Measurements from ENCODE around the gene DDX42. TPM values are rescaled to one million over a fixed set of nuclear protein-coding genes. Genes with fewer than 3 reads are reported as not detected.

Gene DDX42
- total RNA-seq, 1 experiment from 2014 or later, result 60.2 TPM

DNA sequence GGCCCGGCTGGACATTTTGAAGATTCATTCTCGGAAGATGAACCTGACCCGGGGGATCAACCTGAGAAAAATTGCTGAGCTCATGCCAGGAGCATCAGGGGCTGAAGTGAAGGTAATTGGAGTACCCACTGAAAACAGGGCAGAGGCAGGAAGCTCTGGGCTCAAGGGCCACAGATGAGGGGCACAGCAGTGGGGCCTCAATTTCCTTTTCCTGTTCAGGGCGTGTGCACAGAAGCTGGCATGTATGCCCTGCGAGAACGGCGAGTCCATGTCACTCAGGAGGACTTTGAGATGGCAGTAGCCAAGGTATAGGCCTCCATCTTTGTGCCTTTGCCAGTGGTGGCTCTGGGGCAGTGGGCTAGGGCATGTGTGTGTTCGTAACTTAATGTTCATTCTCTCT is 57.5 kb downstream of the DDX42 start:
- DNase-seq (ENCODE audit: low read depth, low spot score), result no peak
- in situ Hi-C loops (cut with HindIII; ENCODE audit: low pct_unique_long_range_greater_than_20kb, low sequenced_read_pairs), result no loop called here

DNA sequence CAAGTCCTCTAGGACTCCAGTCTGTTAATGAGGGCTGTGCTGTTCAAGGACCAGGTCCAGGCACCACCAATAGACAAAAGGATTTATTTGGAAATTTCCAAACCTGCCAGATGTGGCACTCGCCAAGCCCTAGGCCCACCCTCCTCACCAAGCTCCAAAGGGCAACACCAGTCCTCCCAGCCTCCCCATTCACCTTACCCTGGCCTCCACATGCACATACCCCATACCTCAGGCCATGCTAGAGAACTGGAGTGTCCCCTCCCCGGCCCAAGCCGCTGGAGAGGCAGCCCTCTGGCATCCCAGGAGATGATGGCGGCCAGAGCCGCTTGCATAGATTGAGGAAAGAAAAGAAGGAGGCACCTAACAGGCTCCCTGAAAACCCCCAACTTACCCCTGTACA is 58.0 kb downstream of the DDX42 start:
- in situ Hi-C loops (cut with HindIII; ENCODE audit: low pct_unique_long_range_greater_than_20kb, low sequenced_read_pairs), result no loop called here
- DNase-seq (ENCODE audit: low read depth, low spot score), result no peak

DNA sequence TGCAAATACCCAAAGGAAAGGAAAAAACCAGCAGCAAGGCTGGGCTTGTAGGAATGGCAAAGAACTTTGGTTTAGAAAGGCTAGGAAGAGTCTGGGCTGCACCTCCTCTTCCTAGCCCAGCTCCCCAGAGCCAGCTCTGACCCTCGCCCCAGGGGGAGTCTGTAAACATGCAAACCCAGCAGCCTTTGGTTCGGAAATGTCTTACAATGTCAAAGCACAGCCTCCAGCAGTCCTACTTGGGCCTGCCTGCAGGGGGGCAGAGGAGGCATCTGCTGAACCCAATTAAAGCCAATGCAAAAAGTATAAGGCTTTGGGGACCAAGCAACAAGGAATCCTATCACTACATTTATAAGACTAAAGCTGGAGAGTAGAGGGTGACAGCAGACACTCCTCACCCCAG is 58.5 kb downstream of the DDX42 start:
- in situ Hi-C loops (cut with HindIII; ENCODE audit: low pct_unique_long_range_greater_than_20kb, low sequenced_read_pairs), result no loop called here
- DNase-seq (ENCODE audit: low read depth, low spot score), result no peak

DNA sequence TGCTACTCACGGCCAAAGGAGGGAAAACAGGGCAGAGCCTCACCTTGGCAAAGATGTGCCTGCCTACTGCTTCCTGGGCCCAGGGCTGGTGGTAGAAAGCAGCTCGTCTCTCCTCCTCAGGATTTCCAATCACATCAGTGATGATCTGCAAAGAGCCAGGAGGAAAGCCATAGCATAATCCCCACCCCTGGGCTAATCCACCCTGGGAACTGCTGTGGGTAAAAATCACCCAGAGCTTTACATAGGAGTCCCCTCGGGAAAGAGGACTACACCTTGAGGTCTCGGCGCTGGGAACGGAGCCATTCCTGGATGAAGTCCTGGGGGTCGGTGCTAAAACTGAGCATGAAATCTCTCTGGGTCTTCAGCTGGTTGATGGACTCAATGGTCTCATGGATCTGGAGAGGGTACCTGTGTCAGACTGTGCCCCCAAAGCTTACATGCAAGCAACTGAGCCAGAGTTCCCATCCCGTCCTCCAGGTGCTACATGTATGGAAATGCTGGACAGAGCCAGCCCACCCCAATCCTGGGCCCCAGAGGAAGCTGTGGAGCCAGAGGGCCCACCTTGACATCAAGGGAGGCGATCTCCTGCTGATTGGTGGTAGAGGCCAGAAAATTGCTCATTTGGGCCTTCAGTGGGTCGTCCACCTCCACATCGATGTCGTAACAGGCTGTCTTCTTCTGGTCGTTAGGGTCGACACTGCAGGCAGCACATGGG is 59.2 kb downstream of the DDX42 start:
- DNase-seq (ENCODE audit: low read depth, low spot score), result no peak
- in situ Hi-C loops (cut with HindIII; ENCODE audit: low pct_unique_long_range_greater_than_20kb, low sequenced_read_pairs), result no loop called here

DNA sequence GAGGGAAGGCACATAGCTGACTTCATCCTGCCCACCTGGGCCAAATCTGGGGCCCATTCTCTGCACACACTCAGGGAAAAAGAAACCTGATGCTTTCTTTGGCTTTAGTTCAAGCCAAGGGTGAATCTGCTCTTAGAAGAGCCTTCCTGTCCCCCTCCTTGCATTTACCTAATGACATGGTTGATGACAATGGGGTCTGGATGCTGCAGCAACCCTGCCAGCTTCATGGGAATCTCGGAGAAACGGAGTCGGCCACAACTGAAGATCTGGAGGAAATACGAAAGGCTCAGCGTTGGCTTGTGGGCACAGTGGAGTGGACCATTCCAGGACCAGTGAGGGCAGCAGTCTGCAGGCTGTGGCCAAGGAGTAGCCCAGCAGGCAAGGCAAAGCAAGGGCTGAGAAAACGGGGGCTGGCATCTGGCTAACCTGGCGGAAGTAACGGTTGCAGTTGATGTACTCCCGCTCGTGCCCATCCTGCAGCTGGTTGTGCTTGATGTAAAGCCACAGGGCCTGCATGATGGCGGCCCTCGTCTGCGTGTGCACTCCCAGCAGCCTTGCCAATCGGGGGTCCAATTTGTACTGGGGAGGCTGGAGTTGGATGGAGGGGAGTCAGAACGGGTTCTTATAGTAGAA is 59.9 kb downstream of the DDX42 start:
- no peak for DNase-seq (ENCODE audit: low read depth, low spot score)
- in situ Hi-C loops (cut with HindIII; ENCODE audit: low pct_unique_long_range_greater_than_20kb, low sequenced_read_pairs), result no loop called here

- DNase-seq (ENCODE audit: low read depth, low spot score), result peak; percentile 95
- in situ Hi-C loops (cut with HindIII; ENCODE audit: low pct_unique_long_range_greater_than_20kb, low sequenced_read_pairs), result no loop called here
Measured at GRCh38 chr17:63834431-63835166, 60.6 kb downstream of the DDX42 start.

DNA sequence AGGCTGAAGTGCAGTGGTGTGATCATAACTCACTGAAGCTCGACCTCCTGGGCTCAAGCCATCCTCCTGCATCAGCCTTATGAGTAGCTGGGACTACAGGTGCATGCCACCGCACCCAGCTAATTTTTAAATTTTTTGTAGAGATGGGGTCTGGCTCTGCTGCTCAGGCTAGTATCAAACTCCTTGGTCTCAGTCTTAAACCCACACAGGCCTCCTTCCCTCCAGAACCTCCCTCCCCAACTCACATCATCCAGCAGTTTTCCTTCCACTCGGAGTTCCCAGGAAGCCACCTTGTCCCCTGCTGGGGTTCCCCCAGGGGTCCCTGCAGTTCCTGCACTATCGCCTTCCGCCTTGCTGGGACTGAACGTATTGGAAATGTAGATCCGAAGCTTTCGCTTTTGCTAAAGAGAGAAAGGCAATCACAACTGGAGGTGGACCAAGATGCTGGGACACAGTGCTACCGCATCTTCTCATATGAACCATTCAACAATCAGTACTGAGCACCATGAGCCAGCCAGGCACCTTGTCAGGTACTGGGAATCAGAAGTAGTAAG is 61.3 kb downstream of the DDX42 start:
- no peak for DNase-seq (ENCODE audit: low read depth, low spot score)

DNA sequence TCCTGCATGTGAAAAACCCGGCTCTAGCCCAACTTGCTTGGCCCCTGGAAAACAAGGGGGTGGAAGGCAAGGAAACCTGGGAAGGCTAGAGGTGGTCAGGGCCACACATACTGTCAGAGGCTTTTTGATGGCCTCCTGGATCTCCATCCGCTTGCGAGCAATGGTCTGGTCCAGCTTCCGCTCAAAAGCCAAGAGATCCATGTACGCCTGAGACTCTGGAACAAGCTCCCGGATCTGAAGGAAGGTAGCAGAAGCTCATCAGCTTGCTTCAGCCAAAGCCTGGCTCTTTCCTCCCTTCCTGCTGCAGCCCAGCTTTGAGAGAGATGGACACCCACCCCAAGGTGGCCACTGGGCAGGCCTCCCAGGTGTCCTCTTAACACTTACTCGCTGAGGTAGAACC is 62.8 kb downstream of the DDX42 start:
- in situ Hi-C loops (cut with HindIII; ENCODE audit: low pct_unique_long_range_greater_than_20kb, low sequenced_read_pairs), result no loop called here
- DNase-seq (ENCODE audit: low read depth, low spot score), result no peak

More for the DNA sequence above, 61.3 kb downstream of the DDX42 start:
- in situ Hi-C loops (cut with HindIII; ENCODE audit: low pct_unique_long_range_greater_than_20kb, low sequenced_read_pairs), result no loop called here

DNA sequence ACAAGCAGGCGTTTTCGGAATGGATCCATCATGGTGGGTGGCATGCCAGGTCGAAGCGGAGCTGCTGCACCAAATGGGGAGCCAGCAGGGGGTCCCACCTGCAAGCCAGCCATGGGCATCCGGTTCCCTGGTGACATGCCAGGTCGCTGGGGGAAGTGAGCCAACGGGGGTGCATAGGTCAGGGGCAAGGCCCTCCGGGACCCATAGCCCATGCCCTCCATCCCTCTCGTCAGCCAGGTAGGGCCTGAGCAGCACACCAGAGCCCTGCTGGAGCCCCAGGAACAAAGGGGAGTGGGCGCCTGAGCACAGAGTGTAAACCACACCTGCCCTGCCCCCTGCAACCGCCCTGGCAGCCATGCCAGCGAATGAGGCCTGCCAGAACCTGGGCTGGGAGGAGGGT is 63.5 kb downstream of the DDX42 start:
- in situ Hi-C loops (cut with HindIII; ENCODE audit: low pct_unique_long_range_greater_than_20kb, low sequenced_read_pairs), result no loop called here
- DNase-seq (ENCODE audit: low read depth, low spot score), result no peak

GRCh38 chr17:63837962-63838600 is 64.1 kb downstream of the DDX42 start:
- in situ Hi-C loops (cut with HindIII; ENCODE audit: low pct_unique_long_range_greater_than_20kb, low sequenced_read_pairs), result no loop called here
- no peak for DNase-seq (ENCODE audit: low read depth, low spot score)

DNA sequence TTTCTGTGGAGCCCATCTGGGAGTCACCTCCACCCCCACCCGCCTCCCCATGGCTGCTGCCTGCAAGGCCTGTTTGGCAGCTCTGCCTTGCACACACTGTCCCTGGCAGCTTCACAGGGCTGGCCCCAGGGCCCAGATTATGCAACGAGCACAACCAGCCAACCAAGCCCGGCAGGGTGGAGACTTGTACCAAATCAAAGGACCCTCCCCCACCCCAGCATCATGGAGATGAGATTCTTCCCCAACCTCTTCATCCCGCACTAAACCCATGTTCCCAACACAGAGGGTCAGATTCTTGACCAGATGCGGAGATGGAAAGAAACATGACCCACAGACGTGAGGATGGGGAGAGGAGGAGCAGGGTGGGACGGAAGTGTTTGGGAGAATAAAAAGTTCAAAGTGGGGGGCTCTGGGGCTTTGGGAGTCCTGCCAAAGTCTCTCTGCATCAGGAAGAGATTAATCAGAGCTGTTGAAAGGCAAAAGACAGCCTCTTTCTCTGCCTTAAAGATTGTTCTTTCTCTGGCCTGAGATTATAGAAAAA is 64.7 kb downstream of the DDX42 start:
- DNase-seq (ENCODE audit: low read depth, low spot score), result no peak
- in situ Hi-C loops (cut with HindIII; ENCODE audit: low pct_unique_long_range_greater_than_20kb, low sequenced_read_pairs), result no loop called here

DNA sequence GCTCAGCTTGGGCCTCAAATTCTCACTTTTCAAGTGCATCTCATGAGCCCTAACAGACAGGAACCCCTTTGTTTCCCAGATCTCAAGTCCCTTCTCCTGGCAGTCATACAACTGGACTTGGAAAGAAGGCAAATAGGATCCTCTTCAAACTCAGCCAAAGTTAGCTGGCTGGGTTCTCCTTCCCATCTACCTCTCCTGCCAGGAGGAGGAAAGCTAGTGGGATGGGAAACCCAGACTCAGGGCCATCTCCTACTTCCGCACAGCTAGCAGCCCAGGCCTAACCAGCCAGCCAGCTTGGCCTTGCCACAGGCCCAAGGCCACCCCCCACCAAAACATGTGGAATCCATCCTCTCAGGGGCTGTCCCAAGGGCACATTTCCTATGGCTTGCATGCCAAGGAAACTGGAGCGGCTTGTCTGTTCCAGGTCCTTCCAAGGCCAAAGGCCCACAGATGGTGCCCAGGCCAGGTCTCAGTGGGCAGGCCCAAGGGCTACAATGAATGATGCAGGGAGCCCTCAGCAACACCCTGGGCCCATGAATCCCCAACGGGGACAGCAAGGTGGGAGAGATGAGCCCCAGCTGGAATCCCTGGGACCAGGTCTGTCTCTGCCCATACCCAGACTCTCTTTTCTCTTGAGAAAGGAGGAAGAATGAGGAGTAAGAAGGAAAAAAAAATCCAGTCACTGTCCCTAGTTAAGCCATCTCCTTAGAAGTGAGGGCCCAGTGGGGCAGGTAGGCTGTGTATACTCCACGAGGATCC is 66.8 kb downstream of the DDX42 start:
- in situ Hi-C loops (cut with HindIII; ENCODE audit: low pct_unique_long_range_greater_than_20kb, low sequenced_read_pairs), result no loop called here

GRCh38 chr17:63841350-63842172 is 67.6 kb downstream of the DDX42 start:
- in situ Hi-C loops (cut with HindIII; ENCODE audit: low pct_unique_long_range_greater_than_20kb, low sequenced_read_pairs), result no loop called here
- DNase-seq (ENCODE audit: low read depth, low spot score), result peak; percentile 30

More for the DNA sequence above, 66.8 kb downstream of the DDX42 start:
- DNase-seq (ENCODE audit: low read depth, low spot score), result peak; percentile 83

GRCh38 chr17:63842173-63842539 is 68.2 kb downstream of the DDX42 start:
- DNase-seq (ENCODE audit: low read depth, low spot score), result no peak
- in situ Hi-C loops (cut with HindIII; ENCODE audit: low pct_unique_long_range_greater_than_20kb, low sequenced_read_pairs), result no loop called here

DNA sequence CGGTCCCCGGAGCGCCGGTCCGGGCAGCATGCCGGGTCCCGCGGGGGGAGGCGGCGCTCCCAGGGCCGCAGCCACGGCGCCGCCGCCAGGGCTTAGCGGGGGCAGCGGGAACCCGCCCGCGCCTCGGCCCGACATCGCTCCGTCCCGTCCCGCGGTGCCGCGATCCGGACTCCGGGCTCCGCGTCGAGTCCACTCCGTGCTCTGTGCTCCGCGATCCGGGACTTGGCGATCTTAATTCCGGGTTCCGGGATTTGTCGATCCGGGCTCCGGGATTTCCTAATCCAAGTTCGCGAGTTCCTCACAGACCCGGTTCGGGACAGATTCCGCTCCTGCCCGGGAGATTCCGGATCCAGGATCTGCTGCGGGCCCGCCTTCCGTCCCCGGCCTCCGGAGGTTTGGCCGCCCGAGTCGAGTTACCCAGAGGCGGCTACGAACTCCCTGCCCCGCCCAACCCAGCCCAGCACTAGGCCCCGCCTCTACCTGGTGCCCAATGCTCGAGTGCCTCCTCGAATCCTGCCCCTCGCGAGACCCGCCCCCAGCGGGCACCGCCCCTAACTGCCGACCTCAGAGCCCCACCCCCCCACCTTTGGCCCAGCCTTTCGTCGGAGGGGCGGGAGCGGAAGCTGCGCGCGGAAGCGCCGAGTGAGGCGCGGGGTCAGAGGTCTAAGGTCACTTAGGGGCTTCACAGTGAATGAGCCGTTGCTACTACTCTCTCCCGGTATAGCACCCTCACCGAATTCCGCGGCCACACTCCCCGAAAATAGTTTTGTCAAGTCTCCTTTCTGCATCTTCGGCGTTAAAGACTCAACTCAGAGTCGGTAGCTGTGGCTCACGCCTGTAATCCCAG is 68.8 kb downstream of the DDX42 start, which contains the start of gene SMARCD2:
Gene SMARCD2 (minus strand): TSS at position 146 of the 847 bp plus-strand sequence. CDS start 11 bp downstream, at position 135.
- in situ Hi-C loops (cut with HindIII; ENCODE audit: low pct_unique_long_range_greater_than_20kb, low sequenced_read_pairs), result no loop called here
- DNase-seq (ENCODE audit: low read depth, low spot score), result peak; percentile 98
